PC-9 (cell line): ENCODE data around the gene FAM47E. TPM values are rescaled to one million over a fixed set of nuclear protein-coding genes. Genes with fewer than 3 reads are reported as not detected.

Experiments used
- BruUV-seq: library from RNA; stranded (reverse); fragments of 400-500 nt; replicated peaks from 2 replicates; lab custom pipeline; 2021; lab: Mats Ljungman, UMichigan
- CTCF ChIA-PET: fragments of 300-600 bp; sonication (Branson Sonifier 250); formaldehyde crosslinking; loops from one replicate; lab custom pipeline; 2022; ENCODE audit warnings: antibody characterized with exemption; lab: Charles Lee
- POLR2A ChIA-PET: fragments of 300-600 bp; sonication (Branson Sonifier 250); formaldehyde crosslinking; loops from one replicate; lab custom pipeline; 2022; ENCODE audit warnings: antibody characterized with exemption; ENCODE audit not compliant: unreplicated experiment; lab: Charles Lee
- DNase-seq, 2 experiments: peaks; one replicate each; pipeline versions ENCODE4 v3.0.0 to v3.0.0-alpha.2; 2015 to 2022; ENCODE audit warnings: mixed read lengths in 1 of 2
- H2AFZ ChIP-seq: fragments of 200-600 bp; sonication (generic); 2 replicates; pipeline ENCODE4 v1.8.1; 2017; ENCODE audit warnings: antibody characterized with exemption
- H3F3A ChIP-seq: fragments of 200-600 bp; sonication (generic); 2 replicates; pipeline ENCODE4 v1.8.1; 2017; ENCODE audit warnings: antibody characterized with exemption, mild to moderate bottlenecking, low read depth; ENCODE audit not compliant: insufficient read depth
- H3K27ac ChIP-seq: fragments of 200-600 bp; sonication (generic); 2 replicates; pipeline ENCODE4 v1.6.1; 2016; ENCODE audit warnings: mixed run types
- H3K27me3 ChIP-seq: fragments of 200-600 bp; sonication (generic); 2 replicates; pipeline ENCODE4 v1.6.1; 2016; ENCODE audit warnings: low read depth, mixed run types; ENCODE audit not compliant: insufficient read depth
- H3K36me3 ChIP-seq: fragments of 200-600 bp; sonication (generic); 2 replicates; pipeline ENCODE4 v1.6.1; 2016; ENCODE audit warnings: low read depth, mixed run types
- H3K4me1 ChIP-seq: fragments of 200-600 bp; sonication (generic); replicated peaks from 2 replicates; pipeline ENCODE4 v1.6.1; 2016; ENCODE audit warnings: mixed run types; ENCODE audit not compliant: insufficient read depth
- H3K4me2 ChIP-seq: fragments of 200-600 bp; sonication (generic); 2 replicates; pipeline ENCODE4 v1.6.1; 2017; ENCODE audit warnings: mixed run types
- H3K4me3 ChIP-seq: fragments of 200-600 bp; sonication (generic); 2 replicates; pipeline ENCODE4 v1.6.1; 2016; ENCODE audit warnings: mixed run types
- H3K79me2 ChIP-seq: fragments of 200-600 bp; sonication (generic); 2 replicates; pipeline ENCODE4 v1.6.1; 2017; ENCODE audit warnings: low read depth, mixed run types
- H3K9me2 ChIP-seq: fragments of 200-600 bp; sonication (generic); 2 replicates; pipeline ENCODE4 v1.8.1; 2017; ENCODE audit warnings: mild to moderate bottlenecking; ENCODE audit not compliant: insufficient read depth
- H3K9me3 ChIP-seq: fragments of 200-600 bp; sonication (generic); 2 replicates; pipeline ENCODE4 v1.8.1; 2016; ENCODE audit warnings: low read depth; ENCODE audit not compliant: insufficient read depth
- H4K20me1 ChIP-seq: fragments of 200-600 bp; sonication (generic); 2 replicates; pipeline ENCODE4 v1.8.1; 2017; ENCODE audit not compliant: insufficient read depth
- EZH2 ChIP-seq: fragments of 200-600 bp; sonication (generic); IDR thresholded peaks from 2 replicates; pipeline ENCODE4 v1.8.0; 2017; ENCODE audit warnings: antibody characterized with exemption, low read depth
- intact Hi-C: fragments of 100-400 bp; cut with micrococcal nuclease; formaldehyde crosslinking; loops from one replicate; pipeline ENCODE4 v1.10.0; 2022; ENCODE audit not compliant: unreplicated experiment
- total RNA-seq: library from RNA; stranded (reverse); gene quantifications from 2 replicates; pipeline ENCODE4 v1.2.3, GENCODE V29; 2021
- TF ChIP-seq, protein P1 (sequence below): fragments of 200-600 bp; sonication (generic); conservative IDR thresholded peaks from 2 replicates; pipeline ENCODE4 v1.6.1; 2017; ENCODE audit warnings: mixed run types, antibody characterized with exemption, mild to moderate bottlenecking, moderate library complexity

Gene FAM47E
- total RNA-seq, 1 experiment from 2014 or later, result 2.2 TPM

DNA sequence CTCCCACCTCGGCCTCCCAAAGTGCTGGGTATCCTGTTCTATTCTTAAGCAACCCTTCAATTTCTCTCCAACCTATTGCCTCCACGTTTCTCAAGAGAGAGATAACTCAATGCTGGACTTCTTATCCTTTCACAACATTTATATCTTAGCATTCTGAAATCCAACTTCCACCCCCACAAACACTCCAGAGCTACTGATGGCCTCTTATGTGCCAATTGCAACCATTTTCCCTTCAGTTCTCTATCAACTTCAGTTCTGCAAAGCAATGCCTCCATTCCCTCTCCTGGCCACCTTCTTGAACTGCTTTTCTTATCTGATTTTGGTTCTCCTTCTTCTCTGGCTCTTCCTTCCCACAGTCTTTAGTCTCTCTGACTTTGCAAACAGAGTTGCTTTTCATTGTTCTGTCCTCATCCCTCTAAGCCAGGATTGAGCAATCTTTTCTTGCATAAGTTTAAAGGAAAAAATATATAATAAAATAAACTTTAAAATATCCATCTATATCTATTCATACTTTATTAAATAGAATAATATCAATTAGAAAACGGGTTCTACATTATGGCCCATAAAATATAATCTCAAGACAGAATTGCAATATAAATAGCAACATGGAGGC lies 51.4 kb downstream of the FAM47E start:
- H3K9me2 ChIP-seq, result no peaks in the 10 kb centered on the region
- H3K9me3 ChIP-seq, result peaks cover 6% of the 10 kb centered on the region; the same call in 1 of the 2 replicates
- intact Hi-C loops, result no loop called here
- H3K4me1 ChIP-seq, result peaks cover 28% of the 10 kb centered on the region
- DNase-seq, result no peak
- H3K27ac ChIP-seq, result no peak overlapping the region
- ChIA-PET POLR2A (no interaction called here), CTCF (no interaction called here)
- TF ChIP-seq, protein P1, sequence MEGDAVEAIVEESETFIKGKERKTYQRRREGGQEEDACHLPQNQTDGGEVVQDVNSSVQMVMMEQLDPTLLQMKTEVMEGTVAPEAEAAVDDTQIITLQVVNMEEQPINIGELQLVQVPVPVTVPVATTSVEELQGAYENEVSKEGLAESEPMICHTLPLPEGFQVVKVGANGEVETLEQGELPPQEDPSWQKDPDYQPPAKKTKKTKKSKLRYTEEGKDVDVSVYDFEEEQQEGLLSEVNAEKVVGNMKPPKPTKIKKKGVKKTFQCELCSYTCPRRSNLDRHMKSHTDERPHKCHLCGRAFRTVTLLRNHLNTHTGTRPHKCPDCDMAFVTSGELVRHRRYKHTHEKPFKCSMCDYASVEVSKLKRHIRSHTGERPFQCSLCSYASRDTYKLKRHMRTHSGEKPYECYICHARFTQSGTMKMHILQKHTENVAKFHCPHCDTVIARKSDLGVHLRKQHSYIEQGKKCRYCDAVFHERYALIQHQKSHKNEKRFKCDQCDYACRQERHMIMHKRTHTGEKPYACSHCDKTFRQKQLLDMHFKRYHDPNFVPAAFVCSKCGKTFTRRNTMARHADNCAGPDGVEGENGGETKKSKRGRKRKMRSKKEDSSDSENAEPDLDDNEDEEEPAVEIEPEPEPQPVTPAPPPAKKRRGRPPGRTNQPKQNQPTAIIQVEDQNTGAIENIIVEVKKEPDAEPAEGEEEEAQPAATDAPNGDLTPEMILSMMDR, result no peak
- TF ChIP-seq EZH2, result no peak
- H3K79me2 ChIP-seq, result no peaks in the 10 kb centered on the region
- H3F3A ChIP-seq, result peaks cover 13% of the 10 kb centered on the region
- no peaks in the 10 kb centered on the region for H3K27me3 ChIP-seq
- BruUV-seq, result no TSS peak
- H3K4me3 ChIP-seq, result no peak overlapping the region
- no peak overlapping the region for H3K4me2 ChIP-seq
- H4K20me1 ChIP-seq, result no peaks in the 10 kb centered on the region
- no peaks in the 10 kb centered on the region for H3K36me3 ChIP-seq
- no peak overlapping the region for H2AFZ ChIP-seq

- no peaks in the 10 kb centered on the region for H4K20me1 ChIP-seq
- BruUV-seq, result no TSS peak
- no peaks in the 10 kb centered on the region for H3K9me2 ChIP-seq
- H3K9me3 ChIP-seq, result no peaks in the 10 kb centered on the region
- H3K4me2 ChIP-seq, result peak overlapping the region; percentile 88
- peak overlapping the region; percentile 87; the same call in 1 of the 2 replicates for H3K4me3 ChIP-seq
- no peaks in the 10 kb centered on the region for H3K27me3 ChIP-seq
- TF ChIP-seq, protein P1, result no peak
- no peak for TF ChIP-seq EZH2
- no peak overlapping the region for H3K27ac ChIP-seq
- ChIA-PET POLR2A (interaction anchor here (0.7 kb wide), 1 partner anchor 867 kb away, joined by 4 read pairs; no protein-coding TSS in a partner anchor), CTCF (no interaction called here)
- DNase-seq, result no peak
- H3F3A ChIP-seq, result peaks cover 13% of the 10 kb centered on the region
- intact Hi-C loops, result loop anchor here (5.0 kb wide), 2 partner anchors 53 to 123 kb away; partner anchors contain the start of gene FAM47E
- peaks cover 28% of the 10 kb centered on the region for H3K4me1 ChIP-seq
- H3K79me2 ChIP-seq, result no peaks in the 10 kb centered on the region
- H3K36me3 ChIP-seq, result no peaks in the 10 kb centered on the region
- no peak overlapping the region for H2AFZ ChIP-seq
Measured at GRCh38 chr4:76305033-76305687, 53.6 kb downstream of the FAM47E start.

- BruUV-seq, result TSS peak; percentile 73
- intact Hi-C loops, result loop anchor here (2.0 to 5.0 kb wide), 4 partner anchors 54 to 124 kb away; partner anchors contain the start of genes FAM47E and SCARB2
- H3K79me2 ChIP-seq, result no peaks in the 10 kb centered on the region
Measured at GRCh38 chr4:76305971-76306881, 54.7 kb downstream of the FAM47E start, which contains the start of gene STBD1. TSS of gene STBD1 (plus strand) at chr4:76306733. CDS start at chr4:76306770, 37 bp downstream.

More at GRCh38 chr4:76305971-76306881, 54.7 kb downstream of the FAM47E start, which contains the start of gene STBD1:
- ChIA-PET CTCF (interaction anchor here (0.9 kb wide), 1 partner anchor 72 kb away, joined by 3 read pairs; no protein-coding TSS in a partner anchor), POLR2A (interaction anchor here (0.5 to 0.7 kb wide), 4 partner anchors 82 to 866 kb away, joined by 3 to 26 read pairs (median 4); no protein-coding TSS in a partner anchor)
- peak within 1 kb of the TSS; percentile 88 for H3K4me2 ChIP-seq
- H3K27me3 ChIP-seq, result no peaks in the 10 kb centered on the region
- no peaks in the 10 kb centered on the region for H3K9me3 ChIP-seq
- H3F3A ChIP-seq, result peaks cover 9% of the 10 kb centered on the region
- H2AFZ ChIP-seq, result peak within 1 kb of the TSS; percentile 97
- TF ChIP-seq EZH2, result no peak
- TF ChIP-seq, protein P1, result no peak
- peak within 1 kb of the TSS; percentile 58 for H3K27ac ChIP-seq
- H3K4me3 ChIP-seq, result peak within 1 kb of the TSS; percentile 87
- H3K9me2 ChIP-seq, result no peaks in the 10 kb centered on the region
- no peaks in the 10 kb centered on the region for H3K36me3 ChIP-seq
- peak; percentile 54 to 73 for DNase-seq
- H4K20me1 ChIP-seq, result no peaks in the 10 kb centered on the region
- H3K4me1 ChIP-seq, result peaks cover 20% of the 10 kb centered on the region
